Measurements from ENCODE around the gene ZNRF1. TPM values are rescaled to one million over a fixed set of nuclear protein-coding genes. Genes with fewer than 3 reads are reported as not detected.

The ZNRF1 gene
- total and polyA plus RNA-seq, 11 donors: 12.8 to 43.3 (median 23.2) TPM

DNA sequence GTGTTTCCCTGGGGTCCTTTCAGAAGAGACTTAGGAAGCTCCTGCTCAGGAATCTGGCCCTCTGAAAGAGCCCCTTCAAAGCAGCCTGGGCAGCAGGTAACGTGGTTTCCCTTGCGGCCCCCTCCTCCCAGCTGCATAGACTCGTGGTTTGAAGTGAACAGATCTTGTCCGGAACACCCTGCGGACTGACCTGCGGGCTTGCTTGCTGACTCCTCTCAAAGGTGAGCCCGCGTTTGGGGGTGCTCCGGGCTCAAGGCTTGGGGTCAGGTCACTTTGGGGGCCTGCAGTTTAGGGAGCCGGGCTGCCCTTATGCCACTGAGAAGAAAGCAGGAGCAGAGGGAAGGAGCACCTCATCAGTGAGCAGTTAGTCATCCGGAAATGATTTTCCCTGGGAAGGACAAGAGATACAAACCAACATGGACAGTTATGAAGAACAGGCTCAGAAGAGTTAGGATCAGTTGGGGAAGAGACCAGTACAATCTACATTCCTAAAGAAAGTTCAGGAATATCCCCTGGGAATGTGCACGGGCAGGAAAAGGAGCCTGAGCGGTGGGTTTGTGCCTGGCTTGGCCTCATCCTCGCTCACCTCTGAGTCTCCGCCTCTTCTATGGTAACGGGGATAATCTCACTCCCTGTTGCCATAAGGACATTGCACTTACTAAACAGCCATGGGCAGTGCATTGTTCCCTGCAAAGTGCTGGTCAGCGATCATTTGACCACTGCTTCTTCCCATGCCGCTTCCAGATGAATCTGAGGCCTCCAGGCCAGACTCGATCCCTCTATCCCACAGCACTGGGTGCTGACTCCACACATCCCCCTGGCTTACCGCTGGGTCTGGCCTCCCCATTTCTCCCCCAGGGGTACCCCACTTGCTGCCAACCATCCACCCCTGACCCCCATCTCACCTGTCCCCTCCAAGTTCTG is 107.8 kb downstream of the ZNRF1 start:
- no peaks in the 10 kb centered on the region for H3K27me3 ChIP-seq
- H3K4me3 ChIP-seq: no peak overlapping the region
- intact Hi-C loops (cut with DNase I): loop anchor here in 4 of 10 donors (5.0 to 10.0 kb wide), 4 partner anchors 44 to 64 kb away; no protein-coding TSS in a partner anchor
- ATAC-seq (no peak), DNase-seq (no peak)
- H3K36me3 ChIP-seq: peaks cover 0 to 6% (median 0%) of the 10 kb centered on the region in 9 donors
- TF ChIP-seq CTCF (IDR thresholded peaks at IDR 0.05) (no peak), POLR2A (IDR thresholded peaks at IDR 0.05) (no peak)
- H3K4me1 ChIP-seq: peaks cover 11 to 72% (median 48%) of the 10 kb centered on the region in 12 donors
- H3K9me3 ChIP-seq: no peaks in the 10 kb centered on the region
- peak overlapping the region; percentile 12 to 94 (median 82) for H3K27ac ChIP-seq
- WGBS, 4 donors: 90 to 92% (median 91%) methylated on average over 20 of the region's 20 CpGs

DNA sequence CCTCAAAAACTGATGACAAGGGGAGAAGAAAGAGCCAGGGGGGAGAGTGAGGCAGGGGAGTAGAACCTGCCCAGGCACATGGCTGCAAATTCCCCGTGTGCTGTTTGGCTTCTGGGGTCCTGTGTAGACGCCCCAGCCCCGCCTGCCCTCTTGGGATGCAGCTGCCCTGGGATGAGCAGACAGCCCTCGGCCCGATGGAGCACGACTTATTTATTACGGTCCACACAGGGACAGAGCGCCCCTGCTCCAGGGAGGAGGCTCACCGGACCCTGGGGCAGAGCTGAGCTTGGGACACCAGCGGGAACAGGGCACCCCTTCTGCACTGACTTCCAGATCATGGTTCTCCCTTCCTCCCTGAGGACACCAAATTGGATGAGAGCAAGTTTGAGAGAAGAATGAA is 108.7 kb downstream of the ZNRF1 start:
- peak overlapping the region in 9 of 12 donors; percentile 18 to 98 (median 87) for H3K27ac ChIP-seq
- no peak overlapping the region for H3K4me3 ChIP-seq
- WGBS, 4 donors: 72 to 91% (median 85%) methylated on average over 10 of the region's 10 CpGs
- H3K9me3 ChIP-seq: no peaks in the 10 kb centered on the region
- intact Hi-C loops (cut with DNase I): loop anchor here in 4 of 10 donors (5.0 to 10.0 kb wide), 4 partner anchors 45 to 65 kb away; no protein-coding TSS in a partner anchor
- TF ChIP-seq POLR2A (IDR thresholded peaks at IDR 0.05) (no peak), CTCF (IDR thresholded peaks at IDR 0.05) (no peak)
- H3K36me3 ChIP-seq: peaks cover 0 to 4% (median 0%) of the 10 kb centered on the region in 9 donors
- ATAC-seq: no peak
- no peak for DNase-seq
- H3K4me1 ChIP-seq: peaks cover 11 to 81% (median 55%) of the 10 kb centered on the region in 12 donors
- H3K27me3 ChIP-seq: peaks cover 0 to 4% (median 0%) of the 10 kb centered on the region in 9 donors

GRCh38 chr16:75108792-75109731 is 110.2 kb downstream of the ZNRF1 start:
- ATAC-seq: peak; percentile 41 to 56 (median 54)
- Histone ChIP-seq H3K4me1 (peaks cover 11 to 95% (median 64%) of the 10 kb centered on the region in 12 donors), H3K4me3 (peak overlapping the region in 5 of 12 donors; percentile 15 to 43 (median 18)), H3K36me3 (peaks cover 0 to 8% (median 0%) of the 10 kb centered on the region in 9 donors), H3K27ac (peak overlapping the region; percentile 77 to 98 (median 89)), H3K9me3 (no peaks in the 10 kb centered on the region), H3K27me3 (peaks cover 0 to 8% (median 0%) of the 10 kb centered on the region in 9 donors)
- peak; percentile 84 to 93 (median 91) for DNase-seq
- intact Hi-C loops (cut with DNase I): loop anchor here in 4 of 10 donors (5.0 to 10.0 kb wide), 4 partner anchors 47 to 67 kb away; no protein-coding TSS in a partner anchor
- TF ChIP-seq CTCF (IDR thresholded peaks at IDR 0.05) (no peak), POLR2A (IDR thresholded peaks at IDR 0.05) (no peak)
- 41 to 57% (median 47%) methylated on average over 17 to 27 of the region's 27 CpGs for WGBS, 4 donors

Data from heart left ventricle (tissue), 16 donors.